Body of pancreas (tissue), 4 donors: ENCODE measurements around the gene NOP10.

Experiments
- POLR2A ChIP-seq, 3 donors: fragments of 450-650 bp; IDR thresholded peaks; one replicate each; pipeline ENCODE4 v1.6.1; 2016; ENCODE audit warnings: antibody characterized with exemption in 3 of 3, mild to moderate bottlenecking in 2 of 3
- TF ChIP-seq, protein P1 (sequence below), 7 experiments: fragments of 450-650 bp in 4 of 7; fragments of 200-600 bp in 3 of 7; sonication (generic) in 3 of 7; IDR thresholded peaks; one replicate each; pipeline ENCODE4 v1.5.1; 2016 to 2019; ENCODE audit warnings: antibody characterized with exemption in 7 of 7

DNA sequence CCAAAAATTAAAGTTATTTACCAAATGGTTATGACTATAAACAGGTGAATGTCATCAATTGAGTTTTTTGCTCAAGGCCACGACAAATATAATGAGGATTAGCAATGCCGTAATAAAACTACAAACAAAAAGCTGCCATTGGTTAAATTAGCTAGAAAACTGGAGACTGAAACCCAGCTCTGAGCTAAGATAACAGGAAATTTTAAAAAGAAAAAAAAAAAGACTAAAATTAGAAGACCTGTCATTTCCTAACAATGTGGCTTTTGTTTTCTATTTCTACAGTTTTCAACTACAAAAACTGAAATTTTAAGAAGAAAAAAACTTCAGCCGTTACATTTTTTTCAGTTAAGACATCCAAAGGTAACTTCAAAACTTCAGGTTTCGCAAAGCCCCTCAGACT, 15.0 kb downstream of the NOP10 start:
- TF ChIP-seq, protein P1, sequence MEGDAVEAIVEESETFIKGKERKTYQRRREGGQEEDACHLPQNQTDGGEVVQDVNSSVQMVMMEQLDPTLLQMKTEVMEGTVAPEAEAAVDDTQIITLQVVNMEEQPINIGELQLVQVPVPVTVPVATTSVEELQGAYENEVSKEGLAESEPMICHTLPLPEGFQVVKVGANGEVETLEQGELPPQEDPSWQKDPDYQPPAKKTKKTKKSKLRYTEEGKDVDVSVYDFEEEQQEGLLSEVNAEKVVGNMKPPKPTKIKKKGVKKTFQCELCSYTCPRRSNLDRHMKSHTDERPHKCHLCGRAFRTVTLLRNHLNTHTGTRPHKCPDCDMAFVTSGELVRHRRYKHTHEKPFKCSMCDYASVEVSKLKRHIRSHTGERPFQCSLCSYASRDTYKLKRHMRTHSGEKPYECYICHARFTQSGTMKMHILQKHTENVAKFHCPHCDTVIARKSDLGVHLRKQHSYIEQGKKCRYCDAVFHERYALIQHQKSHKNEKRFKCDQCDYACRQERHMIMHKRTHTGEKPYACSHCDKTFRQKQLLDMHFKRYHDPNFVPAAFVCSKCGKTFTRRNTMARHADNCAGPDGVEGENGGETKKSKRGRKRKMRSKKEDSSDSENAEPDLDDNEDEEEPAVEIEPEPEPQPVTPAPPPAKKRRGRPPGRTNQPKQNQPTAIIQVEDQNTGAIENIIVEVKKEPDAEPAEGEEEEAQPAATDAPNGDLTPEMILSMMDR (IDR thresholded peaks at IDR 0.05), result no peak
- no peak for TF ChIP-seq POLR2A (IDR thresholded peaks at IDR 0.05)
